Heart right ventricle (tissue), 16 donors: ENCODE data around the gene GRIP2. TPM values are rescaled to one million over a fixed set of nuclear protein-coding genes. Genes with fewer than 3 reads are reported as not detected.
A peak's percentile ranks its signal among the peaks of the same experiment; 100 is the strongest.

Source experiments
- ATAC-seq, 8 donors: fragments of 200-7000 bp; cut with Tn5 transposase; one replicate each; pipeline ENCODE4 v1.9.1; 2020; ENCODE audit warnings: mild to moderate bottlenecking in 8 of 8, moderate library complexity in 8 of 8, moderate number of reproducible peaks in 1 of 8
- DNase-seq, 2 donors: peaks; one replicate each; pipeline ENCODE4 v3.0.0-alpha.2; 2020
- H3K27ac ChIP-seq, 10 donors: fragments of 200-600 bp; sonication (generic) in 2 of 10; one replicate each; pipeline versions ENCODE4 v1.5.0 to v1.8.0; 2020 to 2022; ENCODE audit warnings: mild to moderate bottlenecking in 3 of 10
- H3K27me3 ChIP-seq, 7 donors: fragments of 200-600 bp; one replicate each; pipeline ENCODE4 v1.8.0; 2021 to 2022; ENCODE audit warnings: mild to moderate bottlenecking in 2 of 7
- H3K36me3 ChIP-seq, 9 donors: fragments of 200-600 bp; sonication (generic) in 1 of 9; one replicate each; pipeline versions ENCODE4 v1.5.0 to v1.8.0; 2020 to 2022; ENCODE audit warnings: mild to moderate bottlenecking in 2 of 9
- H3K4me1 ChIP-seq, 9 donors: fragments of 200-600 bp; sonication (generic) in 1 of 9; one replicate each; pipeline versions ENCODE4 v1.5.0 to v1.8.0; 2020 to 2022; ENCODE audit warnings: mild to moderate bottlenecking in 4 of 9
- H3K4me3 ChIP-seq, 10 donors: fragments of 200-600 bp; sonication (generic) in 2 of 10; one replicate each; pipeline versions ENCODE4 v1.5.0 to v1.8.0; 2020 to 2022; ENCODE audit warnings: mild to moderate bottlenecking in 7 of 10, moderate library complexity in 2 of 10
- H3K9me3 ChIP-seq, 11 donors: fragments of 200-600 bp in 10 of 11; sonication (generic) in 2 of 11; one replicate each; pipeline versions ENCODE4 v1.5.0 to v1.8.0; 2013 to 2022; ENCODE audit warnings: mild to moderate bottlenecking in 2 of 11, control low read depth in 1 of 11, moderate library complexity in 1 of 11
- CTCF ChIP-seq, 9 donors: fragments of 200-600 bp; sonication (generic) in 2 of 9; IDR thresholded peaks; one replicate each; pipeline versions ENCODE4 v1.5.0 to v1.8.0; 2021 to 2022; ENCODE audit warnings: antibody characterized with exemption in 9 of 9, mild to moderate bottlenecking in 5 of 9, moderate library complexity in 1 of 9
- WGBS, 2 donors: extraction: QIAGEN DNeasy Blood & Tissue Kit; methylation state at CpG; one replicate each; pipeline ENCODE4 v1.1.7; 2013; ENCODE audit warnings: inconsistent platforms in 1 of 2; 5-methylcytosine and 5-hydroxymethylcytosine counted together
- intact Hi-C, 10 donors: fragments of 100-400 bp; cut with DNase I; formaldehyde crosslinking; loops; one replicate each; pipeline versions ENCODE4 v1.11.1 to v1.14.2; 2022
- polyA plus RNA-seq, 2 donors: library from polyadenylated mRNA; stranded (reverse); fragments of 200-250 nt; gene quantifications; one replicate each; pipeline ENCODE4 v1.2.3, GENCODE V29; 2013
- total RNA-seq, 10 donors: library from RNA; stranded (reverse); fragmentation: NEBNext Ultra II Directional in 3 of 10; extraction: Animal tissue kit (Norgen Biotek cat#: 25700) in 3 of 10; gene quantifications; one replicate each; pipeline versions ENCODE4 v1.2.1 to v1.2.4, GENCODE V29; 2021 to 2023
- donor health status: Arrhythmogenic right ventricular cardiomyopathy.
- donor health status: ischemic (EF 13 %, LVEDD 7.1; RV severe dilation, severe dysfunction).
- donor health status: healthy with polysubstance abuse.
- donor health status: DM: no; HTN: yes; CAD: no.
- donor health status: DM: no; HTN: no; CAD: no.
- donor health status: ischemic (EF 25% LVEDD 6.9; RV normal size, moderate dysfunction).
- donor health status: ischemic (EF 25% LVEDD 5.7; RV mildly dilated, moderate dysfunction).
- donor health status: healthy.
- donor health status: DM: yes; HTN: yes; CAD: no.
- donor health status: Ischemic cardiomyopathy.
- donor health status: ischemic (EF 35%, LVEDD 5.7; RV mildly dilated, moderate dysfunction).
- donor health status: nonischemic (EF 11% LVEDD 7.7; RV severe dilation, severe dysfunction).
- donor health status: DM: yes; HTN: yes; CAD: no.
- donor health status: PGD.
- donor health status: ischemic (EF 29% LVEDD 5.4; RV normal size, mild dysfunction).
- donor health status: nonischemic (EF 23%, LVEDD 6.1; RV moderate dilation, normal function).

The GRIP2 gene
- total and polyA plus RNA-seq, 12 donors, result 7.4 to 70.1 (median 39.4) TPM

GRCh38 chr3:14475621-14476020 is 64.5 kb downstream of the GRIP2 start:
- Histone ChIP-seq H3K27me3 (peaks cover 0 to 5% (median 0%) of the 10 kb centered on the region in 7 donors), H3K36me3 (peaks cover 0 to 100% (median 9%) of the 10 kb centered on the region in 9 donors), H3K27ac (no peak overlapping the region), H3K4me1 (peaks cover 0 to 31% (median 15%) of the 10 kb centered on the region in 9 donors), H3K9me3 (no peaks in the 10 kb centered on the region), H3K4me3 (no peak overlapping the region)
- WGBS, 2 donors, result 75 to 78% methylated on average over 7 of the region's 7 CpGs
- no peak for TF ChIP-seq CTCF (IDR thresholded peaks at IDR 0.05)
- intact Hi-C loops, result no loop called here
- no peak for DNase-seq
- ATAC-seq, result no peak

- H3K36me3 ChIP-seq, result peaks cover 0 to 100% (median 9%) of the 10 kb centered on the region in 9 donors
- ATAC-seq (peak in 1 of 8 donors; percentile 14), DNase-seq (no peak)
- no peak overlapping the region for H3K4me3 ChIP-seq
- no peak overlapping the region for H3K27ac ChIP-seq
- H3K27me3 ChIP-seq, result peaks cover 0 to 5% (median 0%) of the 10 kb centered on the region in 7 donors
- intact Hi-C loops, result no loop called here
- no peaks in the 10 kb centered on the region for H3K9me3 ChIP-seq
- TF ChIP-seq CTCF (IDR thresholded peaks at IDR 0.05), result no peak
- WGBS, 2 donors, result 97% methylated on average over 13 of the region's 13 CpGs
- H3K4me1 ChIP-seq, result peaks cover 0 to 20% (median 5%) of the 10 kb centered on the region in 9 donors
These were observed 65.6 kb downstream of the GRIP2 start for GRCh38 chr3:14474363-14475081.

- 92 to 94% methylated on average over 7 of the region's 7 CpGs for WGBS, 2 donors
- Histone ChIP-seq H3K27ac (peak overlapping the region in 3 of 10 donors; percentile 1 to 23 (median 6)), H3K36me3 (peaks cover 0 to 100% (median 4%) of the 10 kb centered on the region in 9 donors), H3K4me3 (no peak overlapping the region), H3K4me1 (peaks cover 0 to 11% (median 0%) of the 10 kb centered on the region in 9 donors), H3K9me3 (no peaks in the 10 kb centered on the region), H3K27me3 (peaks cover 0 to 5% (median 0%) of the 10 kb centered on the region in 7 donors)
- no peak for TF ChIP-seq CTCF (IDR thresholded peaks at IDR 0.05)
- ATAC-seq, result no peak
- no peak for DNase-seq
- intact Hi-C loops, result no loop called here
These were observed 66.7 kb downstream of the GRIP2 start for GRCh38 chr3:14473411-14473891.

GRCh38 chr3:14472471-14473351 is 67.4 kb downstream of the GRIP2 start:
- H3K27me3 ChIP-seq, result peaks cover 0 to 6% (median 0%) of the 10 kb centered on the region in 7 donors
- H3K36me3 ChIP-seq, result peaks cover 0 to 100% (median 4%) of the 10 kb centered on the region in 9 donors
- no peak for DNase-seq
- ATAC-seq, result peak in 5 of 8 donors; percentile 35 to 71 (median 48)
- peak overlapping the region in 3 of 10 donors; percentile 1 to 23 (median 6) for H3K27ac ChIP-seq
- H3K9me3 ChIP-seq, result no peaks in the 10 kb centered on the region
- no peak overlapping the region for H3K4me3 ChIP-seq
- WGBS, 2 donors, result 88 to 93% methylated on average over 22 of the region's 22 CpGs
- no peak for TF ChIP-seq CTCF (IDR thresholded peaks at IDR 0.05)
- H3K4me1 ChIP-seq, result peaks cover 0 to 15% (median 0%) of the 10 kb centered on the region in 9 donors
- intact Hi-C loops, result no loop called here
